ENCODE results near the gene TP53I13. TPM values are rescaled to one million over a fixed set of nuclear protein-coding genes. Genes with fewer than 3 reads are reported as not detected.

The TP53I13 gene
- total and polyA plus RNA-seq, 2 of the 13 experiments (the other 11 are each of a cell fraction or from before 2014, with no cell fraction given): 16.9 to 25.7 TPM

GRCh38 chr17:29617481-29618271 lies 49.2 kb downstream of the TP53I13 start (continued):
- TF ChIP-seq ZNF3 (CRISPR knock-in tag; IDR thresholded peaks at IDR 0.05): no peak
- TF ChIP-seq HNF1A (IDR thresholded peaks at IDR 0.05; ENCODE audit: low read depth): no peak
- TF ChIP-seq HNF1A (CRISPR knock-in tag; IDR thresholded peaks at IDR 0.05; ENCODE audit: borderline replicate concordance): no peak
- no peak for TF ChIP-seq SUZ12 (IDR thresholded peaks at IDR 0.05; ENCODE audit: low read depth, low read length)
- TF ChIP-seq EP300 (IDR thresholded peaks at IDR 0.05; ENCODE audit: low read depth in 2 of 2, low read length in 2 of 2): no peak
- TF ChIP-seq EP300 (CRISPR knock-in tag; IDR thresholded peaks at IDR 0.05; ENCODE audit: borderline replicate concordance): no peak
- TF ChIP-seq ARNT2 (CRISPR knock-in tag; IDR thresholded peaks at IDR 0.05; ENCODE audit: low read depth): 0 out of 2 replicates have a peak, but pooled peaks have one; percentile 49
- no peak for TF ChIP-seq TFE3 (CRISPR knock-in tag; IDR thresholded peaks at IDR 0.05)
- TF ChIP-seq BHLHE40 (IDR thresholded peaks at IDR 0.05; ENCODE audit: low read length): no peak; the same call in 1 of the 2 replicates
- TF ChIP-seq HNF4A (CRISPR knock-in tag; IDR thresholded peaks at IDR 0.05): no peak
- TF ChIP-seq THAP8 (CRISPR knock-in tag; IDR thresholded peaks at IDR 0.05; ENCODE audit: borderline replicate concordance): 0 out of 2 replicates have a peak, but pooled peaks have one; percentile 70
- TF ChIP-seq ZEB1 (IDR thresholded peaks at IDR 0.05; ENCODE audit: insufficient replicate concordance, low read depth): no peak
- no peak; a peak in 1 of 4 replicates for TF ChIP-seq KLF16 (CRISPR knock-in tag; IDR thresholded peaks at IDR 0.05)
- TF ChIP-seq ZBTB46 (CRISPR knock-in tag; IDR thresholded peaks at IDR 0.05; ENCODE audit: borderline replicate concordance): no peak
- TF ChIP-seq NFE2L2 (IDR thresholded peaks at IDR 0.05; ENCODE audit: low read length): no peak
- TF ChIP-seq MAFF (IDR thresholded peaks at IDR 0.05; ENCODE audit: low read depth, low read length): no peak
- TF ChIP-seq PBX2 (CRISPR knock-in tag; IDR thresholded peaks at IDR 0.05): no peak
- TF ChIP-seq KDM2A (CRISPR knock-in tag; IDR thresholded peaks at IDR 0.05; ENCODE audit: borderline replicate concordance, low read depth): peak; percentile 73
- TF ChIP-seq FOXA1 (IDR thresholded peaks at IDR 0.05): no peak
- TF ChIP-seq FOXA1 (CRISPR knock-in tag; IDR thresholded peaks at IDR 0.05): no peak
- no peak for TF ChIP-seq SRSF9 (IDR thresholded peaks at IDR 0.05; ENCODE audit: borderline replicate concordance, insufficient read depth, low read depth, low read length, poor library complexity, severe bottlenecking)

Data from HepG2 (cell line).